H1 (cell line): ENCODE results near the gene TGM2. TPM values are rescaled to one million over a fixed set of nuclear protein-coding genes. Genes with fewer than 3 reads are reported as not detected.

Experiments
- NANOG ChIP-seq: IDR thresholded peaks from 2 replicates; pipeline ENCODE4 v1.6.1; 2011; ENCODE audit warnings: low read length, low read depth, mild to moderate bottlenecking, inconsistent platforms; ENCODE audit not compliant: insufficient read depth, poor library complexity, severe bottlenecking
- POLR2A ChIP-seq, 2 experiments: IDR thresholded peaks; 1 replicate in 1 of 2; 2 replicates in 1 of 2; pipeline ENCODE4 v1.6.1; 2011; ENCODE audit warnings: low read depth in 2 of 2, low read length in 2 of 2, mild to moderate bottlenecking in 2 of 2; ENCODE audit errors: control extremely low read depth in 1 of 2
- POLR2AphosphoS5 ChIP-seq: IDR thresholded peaks from 2 replicates; pipeline ENCODE4 v1.6.1; 2011; ENCODE audit warnings: low read depth, low read length
- SIX5 ChIP-seq: IDR thresholded peaks from 2 replicates; pipeline ENCODE4 v1.6.1; 2011; ENCODE audit warnings: mild to moderate bottlenecking, low read depth, low read length
- polyA plus RNA-seq, 7 experiments: library from polyadenylated mRNA; depleted of rRNA in 3 of 7; stranded (reverse) in 5 of 7; unstranded in 2 of 7; fragments of >200 nt in 5 of 7; fragments of 200-250 nt in 2 of 7; gene quantifications; 1 replicate in 5 of 7; 2 replicates in 1 of 7; 4 replicates in 1 of 7; pipeline versions ENCODE4 v1.2.1 to v1.2.3, GENCODE V29; 2011 to 2013; ENCODE audit warnings: missing spikeins in 2 of 7, mixed read lengths in 2 of 7
- total RNA-seq: library from RNA; stranded (reverse); fragmentation: NEBNext Ultra II Directional; extraction: Animal tissue kit (Norgen Biotek cat#: 25700); gene quantifications from 2 replicates; pipeline ENCODE4 v1.2.1, GENCODE V29; 2021

Gene TGM2
- total and polyA plus RNA-seq, 2 of the 8 experiments (the other 6 are each of a cell fraction or from before 2014, with no cell fraction given): 0.86 to 1.0 TPM

DNA sequence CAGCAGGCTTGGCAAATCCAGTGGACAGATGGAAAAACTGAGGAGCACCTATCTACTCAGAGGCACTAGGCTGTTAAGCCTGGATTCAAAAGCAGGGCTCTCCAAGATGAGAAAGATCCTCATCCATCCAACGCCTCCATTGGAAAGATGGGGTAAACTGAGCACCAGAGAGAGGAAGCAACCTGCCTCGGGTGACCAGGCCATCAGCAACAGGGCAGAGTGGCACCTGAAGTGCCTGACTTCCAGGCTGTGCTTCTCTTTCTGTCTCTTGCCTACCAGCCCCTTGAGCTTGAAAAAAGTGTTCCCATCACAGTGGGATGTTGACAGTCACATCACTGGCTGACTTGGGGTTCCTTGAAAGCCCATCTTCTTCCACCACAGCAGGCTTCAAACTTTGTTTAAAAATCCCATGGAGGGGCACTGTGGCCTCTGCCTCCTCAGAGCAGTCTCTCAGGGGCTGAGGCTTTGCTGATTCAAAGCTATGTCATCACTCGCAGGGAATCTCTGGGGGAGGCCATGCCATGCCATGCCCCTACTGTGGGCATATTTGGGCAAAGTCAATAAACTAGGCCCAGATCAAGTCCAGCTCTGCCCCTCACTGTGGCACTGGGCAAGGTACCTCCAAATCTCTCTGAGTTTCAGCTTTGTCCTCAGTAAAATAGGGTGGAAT, 44.8 kb upstream of the TGM2 start (continued):
- no peak for TF ChIP-seq POLR2A (IDR thresholded peaks at IDR 0.05; ENCODE audit: control extremely low read depth in 1 of 2, low read depth in 2 of 2, low read length in 2 of 2)
- no peak for TF ChIP-seq POLR2AphosphoS5
- no peak for TF ChIP-seq SIX5
- no peak for TF ChIP-seq NANOG
